Neural progenitor cell (in vitro differentiated cells): ENCODE results near the gene RUBCN. TPM values are rescaled to one million over a fixed set of nuclear protein-coding genes. Genes with fewer than 3 reads are reported as not detected.

ENCODE experiments used
- DNase-seq: peaks from one replicate; pipeline ENCODE4 v3.0.0-alpha.2; 2016; ENCODE audit warnings: low spot score
- H2AFZ ChIP-seq: fragments of 200-600 bp; sonication (generic); replicated peaks from 2 replicates; pipeline ENCODE4 v1.6.1; 2016; ENCODE audit warnings: antibody characterized with exemption
- H3F3A ChIP-seq: fragments of 200-600 bp; sonication (generic); 2 replicates; pipeline ENCODE4 v1.6.1; 2016; ENCODE audit warnings: antibody characterized with exemption, low read depth
- H3K27ac ChIP-seq: fragments of 200-600 bp; sonication (generic); 2 replicates; pipeline ENCODE4 v1.5.1; 2016; ENCODE audit warnings: mild to moderate bottlenecking
- H3K27me3 ChIP-seq: fragments of 200-600 bp; sonication (generic); 2 replicates; pipeline ENCODE4 v1.6.1; 2016; ENCODE audit warnings: mild to moderate bottlenecking, moderate library complexity
- H3K36me3 ChIP-seq: fragments of 200-600 bp; sonication (generic); 2 replicates; pipeline ENCODE4 v1.5.1; 2016
- H3K4me1 ChIP-seq: fragments of 200-600 bp; sonication (generic); 2 replicates; pipeline ENCODE4 v1.6.1; 2016; ENCODE audit warnings: mixed run types
- H3K4me2 ChIP-seq: fragments of 200-600 bp; sonication (generic); 2 replicates; pipeline ENCODE4 v1.6.1; 2016
- H3K4me3 ChIP-seq: fragments of 200-600 bp; sonication (generic); 2 replicates; pipeline ENCODE4 v1.5.1; 2016
- H3K79me2 ChIP-seq: fragments of 200-600 bp; sonication (generic); 2 replicates; pipeline ENCODE4 v1.6.1; 2016; ENCODE audit warnings: low read depth
- H3K9ac ChIP-seq: fragments of 200-600 bp; sonication (generic); 2 replicates; pipeline ENCODE4 v1.6.1; 2016
- H3K9me3 ChIP-seq: fragments of 200-600 bp; sonication (generic); 2 replicates; pipeline ENCODE4 v1.5.1; 2016; ENCODE audit warnings: low read depth
- H4K20me1 ChIP-seq: fragments of 200-600 bp; sonication (generic); 2 replicates; pipeline ENCODE4 v1.6.1; 2016; ENCODE audit warnings: low read depth
- H3K27ac Mint-ChIP-seq: 3 replicates; pipeline ENCODE4 v1.8.0; 2021; ENCODE audit warnings: mixed read lengths
- H3K27me3 Mint-ChIP-seq: 2 replicates; pipeline ENCODE4 v1.8.0; 2022; ENCODE audit warnings: low read depth, mild to moderate bottlenecking, inconsistent platforms, moderate library complexity, mixed read lengths; ENCODE audit not compliant: insufficient read depth
- H3K36me3 Mint-ChIP-seq: 3 replicates; pipeline ENCODE4 v1.8.0; 2021; ENCODE audit warnings: mixed read lengths
- H3K4me1 Mint-ChIP-seq: 3 replicates; pipeline ENCODE4 v1.8.0; 2021; ENCODE audit warnings: mixed read lengths
- H3K4me3 Mint-ChIP-seq: 3 replicates; pipeline ENCODE4 v1.8.0; 2021; ENCODE audit warnings: mild to moderate bottlenecking, moderate library complexity, mixed read lengths
- H3K9me3 Mint-ChIP-seq: 3 replicates; pipeline ENCODE4 v1.8.0; 2020; ENCODE audit warnings: mixed read lengths
- EZH2 ChIP-seq: fragments of 200-600 bp; sonication (generic); IDR thresholded peaks from 2 replicates; pipeline ENCODE4 v1.6.1; 2017; ENCODE audit warnings: antibody characterized with exemption, mild to moderate bottlenecking, moderate library complexity
- EZH2phosphoT487 ChIP-seq: fragments of 200-600 bp; sonication (generic); IDR thresholded peaks from 2 replicates; pipeline ENCODE4 v1.6.1; 2017; ENCODE audit warnings: antibody characterized with exemption
- total RNA-seq: library from RNA; depleted of rRNA; stranded (reverse); fragments of >200 nt; gene quantifications from 2 replicates; pipeline ENCODE4 v1.2.3, GENCODE V29; 2015; ENCODE audit warnings: low replicate concordance
- TF ChIP-seq, protein P1 (sequence below): fragments of 200-600 bp; sonication (generic); IDR thresholded peaks from 2 replicates; pipeline ENCODE4 v1.5.1; 2017; ENCODE audit warnings: antibody characterized with exemption, mild to moderate bottlenecking

The RUBCN gene
- total RNA-seq, 1 donor from 2014 or later: 6.4 TPM

DNA sequence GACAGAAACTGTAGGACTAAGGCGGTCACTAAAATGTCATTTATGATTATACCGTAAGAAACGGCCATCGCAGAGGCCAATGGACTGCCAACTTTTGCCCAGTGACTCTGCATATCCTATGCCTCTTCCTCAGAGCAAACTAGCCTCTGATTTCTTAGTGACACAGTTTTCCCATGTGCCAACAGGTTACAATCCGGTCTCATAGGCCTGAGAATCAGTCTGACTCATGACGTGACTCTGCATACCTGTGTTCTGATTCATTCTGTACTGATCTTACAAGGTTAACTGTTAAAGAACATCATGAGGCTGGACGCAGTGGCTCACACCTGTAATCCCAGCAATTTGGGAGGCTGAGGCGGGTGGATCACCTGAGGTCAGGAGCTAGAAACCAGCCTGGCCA, 17.8 kb downstream of the RUBCN start:
- no peaks in the 10 kb centered on the region for H3K27me3 Mint-ChIP-seq
- Histone ChIP-seq H3K4me3 (no peak overlapping the region), H3K27ac (no peak overlapping the region), H4K20me1 (no peaks in the 10 kb centered on the region), H3K79me2 (no peaks in the 10 kb centered on the region), H3K27me3 (no peaks in the 10 kb centered on the region), H3K4me1 (no peaks in the 10 kb centered on the region), H3K4me2 (no peak overlapping the region), H3F3A (no peaks in the 10 kb centered on the region), H3K9ac (no peak overlapping the region), H2AFZ (no peak overlapping the region), H3K36me3 (no peaks in the 10 kb centered on the region), H3K9me3 (no peaks in the 10 kb centered on the region)
- H3K4me3 Mint-ChIP-seq: no peak overlapping the region
- no peak overlapping the region for H3K27ac Mint-ChIP-seq
- H3K9me3 Mint-ChIP-seq: peaks cover 14% of the 10 kb centered on the region
- H3K36me3 Mint-ChIP-seq: peaks cover 21% of the 10 kb centered on the region
- DNase-seq: no peak
- TF ChIP-seq, protein P1, sequence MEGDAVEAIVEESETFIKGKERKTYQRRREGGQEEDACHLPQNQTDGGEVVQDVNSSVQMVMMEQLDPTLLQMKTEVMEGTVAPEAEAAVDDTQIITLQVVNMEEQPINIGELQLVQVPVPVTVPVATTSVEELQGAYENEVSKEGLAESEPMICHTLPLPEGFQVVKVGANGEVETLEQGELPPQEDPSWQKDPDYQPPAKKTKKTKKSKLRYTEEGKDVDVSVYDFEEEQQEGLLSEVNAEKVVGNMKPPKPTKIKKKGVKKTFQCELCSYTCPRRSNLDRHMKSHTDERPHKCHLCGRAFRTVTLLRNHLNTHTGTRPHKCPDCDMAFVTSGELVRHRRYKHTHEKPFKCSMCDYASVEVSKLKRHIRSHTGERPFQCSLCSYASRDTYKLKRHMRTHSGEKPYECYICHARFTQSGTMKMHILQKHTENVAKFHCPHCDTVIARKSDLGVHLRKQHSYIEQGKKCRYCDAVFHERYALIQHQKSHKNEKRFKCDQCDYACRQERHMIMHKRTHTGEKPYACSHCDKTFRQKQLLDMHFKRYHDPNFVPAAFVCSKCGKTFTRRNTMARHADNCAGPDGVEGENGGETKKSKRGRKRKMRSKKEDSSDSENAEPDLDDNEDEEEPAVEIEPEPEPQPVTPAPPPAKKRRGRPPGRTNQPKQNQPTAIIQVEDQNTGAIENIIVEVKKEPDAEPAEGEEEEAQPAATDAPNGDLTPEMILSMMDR: no peak
- TF ChIP-seq EZH2 (no peak), EZH2phosphoT487 (no peak)
- H3K4me1 Mint-ChIP-seq: no peaks in the 10 kb centered on the region

DNA sequence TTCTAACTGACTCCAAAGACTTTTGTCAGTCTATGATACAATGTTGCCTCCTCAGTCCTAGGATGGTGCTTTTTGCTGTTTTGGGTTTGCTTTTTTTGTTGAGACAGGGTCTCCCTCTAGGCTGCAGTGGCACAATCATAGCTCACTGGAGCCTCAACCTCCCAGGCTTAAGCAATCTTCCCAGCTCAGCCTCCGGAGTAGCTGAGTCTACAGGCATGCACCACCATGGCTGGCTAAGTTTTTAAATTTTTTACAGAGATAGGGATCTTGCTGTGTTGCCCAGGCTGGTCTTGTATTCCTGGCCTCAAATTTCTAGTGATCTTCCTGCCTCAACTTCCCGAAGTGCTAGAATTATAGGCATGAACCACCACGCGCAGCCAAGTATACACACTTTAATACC, 22.5 kb downstream of the RUBCN start:
- H3K27ac ChIP-seq: no peak overlapping the region
- H4K20me1 ChIP-seq: no peaks in the 10 kb centered on the region
- peaks cover 14% of the 10 kb centered on the region for H3K36me3 Mint-ChIP-seq
- peaks cover 16% of the 10 kb centered on the region for H3K4me1 Mint-ChIP-seq
- no peak overlapping the region for H3K4me3 Mint-ChIP-seq
- H3K9ac ChIP-seq: no peak overlapping the region
- peaks cover 2% of the 10 kb centered on the region for H3K27me3 Mint-ChIP-seq
- H3K36me3 ChIP-seq: no peaks in the 10 kb centered on the region
- H3F3A ChIP-seq: no peaks in the 10 kb centered on the region
- H3K4me2 ChIP-seq: no peak overlapping the region
- DNase-seq: no peak
- peak overlapping the region; percentile 83 for H3K27ac Mint-ChIP-seq
- no peaks in the 10 kb centered on the region for H3K79me2 ChIP-seq
- no peaks in the 10 kb centered on the region for H3K9me3 Mint-ChIP-seq
- no peak overlapping the region for H2AFZ ChIP-seq
- no peaks in the 10 kb centered on the region for H3K27me3 ChIP-seq
- H3K4me1 ChIP-seq: peaks cover 8% of the 10 kb centered on the region
- no peak for TF ChIP-seq EZH2phosphoT487
- no peak for TF ChIP-seq EZH2
- TF ChIP-seq, protein P1: no peak
- H3K4me3 ChIP-seq: no peak overlapping the region
- H3K9me3 ChIP-seq: no peaks in the 10 kb centered on the region

DNA sequence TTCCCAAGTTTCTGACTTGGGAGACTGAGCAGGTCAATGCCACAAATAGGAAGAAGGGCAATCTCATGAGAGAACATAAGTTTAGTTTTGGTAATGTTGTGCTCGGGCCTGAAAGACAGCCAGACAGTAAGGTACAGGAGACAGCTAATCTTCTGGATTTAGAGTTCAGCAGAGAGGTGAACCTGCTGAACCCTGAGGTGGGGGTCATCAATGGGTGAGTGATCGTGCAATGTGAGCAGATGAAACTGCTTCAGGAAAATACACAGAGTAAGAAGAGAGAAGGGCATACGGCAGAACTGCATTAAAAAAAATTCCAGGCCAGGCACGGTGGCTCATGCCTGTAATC, 23.3 kb downstream of the RUBCN start:
- H3K9ac ChIP-seq: no peak overlapping the region

More for the DNA sequence above, 23.3 kb downstream of the RUBCN start:
- no peak for DNase-seq
- Histone ChIP-seq H3K27me3 (no peaks in the 10 kb centered on the region), H3K79me2 (no peaks in the 10 kb centered on the region), H2AFZ (no peak overlapping the region), H3K4me1 (peaks cover 8% of the 10 kb centered on the region), H4K20me1 (no peaks in the 10 kb centered on the region), H3K4me3 (no peak overlapping the region), H3K9me3 (no peaks in the 10 kb centered on the region), H3K36me3 (no peaks in the 10 kb centered on the region), H3F3A (no peaks in the 10 kb centered on the region), H3K4me2 (no peak overlapping the region), H3K27ac (no peak overlapping the region)
- Mint-ChIP-seq H3K4me3 (no peak overlapping the region), H3K36me3 (peaks cover 14% of the 10 kb centered on the region), H3K27ac (peak overlapping the region; percentile 25), H3K4me1 (peaks cover 16% of the 10 kb centered on the region), H3K27me3 (peaks cover 2% of the 10 kb centered on the region), H3K9me3 (no peaks in the 10 kb centered on the region)
- TF ChIP-seq EZH2phosphoT487 (no peak), EZH2 (no peak)
- TF ChIP-seq, protein P1: no peak
